Thyroid gland (tissue), 4 donors: ENCODE data around the gene MPDU1.

Source experiments
- CTCF ChIP-seq, 6 experiments: fragments of 200-600 bp in 3 of 6; fragments of 450-650 bp in 3 of 6; sonication (generic) in 3 of 6; IDR thresholded peaks; one replicate each; pipeline ENCODE4 v1.5.1; 2016 to 2019; ENCODE audit warnings: antibody characterized with exemption in 6 of 6, mild to moderate bottlenecking in 2 of 6, inconsistent platforms in 1 of 6, moderate library complexity in 1 of 6
- POLR2A ChIP-seq, 2 donors: fragments of 450-650 bp; IDR thresholded peaks; one replicate each; pipeline ENCODE4 v1.6.1; 2017; ENCODE audit warnings: antibody characterized with exemption in 2 of 2, mild to moderate bottlenecking in 2 of 2, moderate library complexity in 1 of 2

GRCh38 chr17:7541074-7541621, 42.5 kb upstream of the MPDU1 start:
- no peak for TF ChIP-seq POLR2A (IDR thresholded peaks at IDR 0.05)
- TF ChIP-seq CTCF (IDR thresholded peaks at IDR 0.05): no peak
